Measurements from ENCODE around the gene INO80B. TPM values are rescaled to one million over a fixed set of nuclear protein-coding genes. Genes with fewer than 3 reads are reported as not detected.
"Not testable (repeated sequence)": the region's sequence is repeated elsewhere in the genome, so short reads cannot be mapped to it uniquely, and the experiment has no call there.

Gene INO80B
- total RNA-seq, 1 experiment from 2014 or later = 19.0 TPM

DNA sequence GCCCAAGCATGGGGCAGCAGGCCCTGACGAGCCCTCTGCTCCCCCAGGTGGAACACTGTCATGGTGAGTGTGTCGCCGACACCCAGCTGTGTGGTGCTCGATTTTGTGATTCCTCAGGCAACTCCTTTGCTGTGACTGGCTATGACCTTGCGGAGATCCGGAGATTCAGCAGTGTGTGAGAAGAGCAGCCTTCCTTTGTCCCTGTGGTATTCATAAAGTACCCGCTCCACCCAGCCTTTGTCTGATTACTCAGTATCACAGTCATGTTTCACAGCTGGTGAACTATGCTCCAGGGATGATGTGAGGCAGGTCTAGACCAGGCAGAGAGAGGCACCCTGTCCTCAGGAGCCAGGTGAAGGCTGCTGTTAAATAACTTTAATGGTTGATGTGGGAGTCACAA lies 29.4 kb upstream of the INO80B start:
- DNase-seq (ENCODE audit: low read depth) = no peak

DNA sequence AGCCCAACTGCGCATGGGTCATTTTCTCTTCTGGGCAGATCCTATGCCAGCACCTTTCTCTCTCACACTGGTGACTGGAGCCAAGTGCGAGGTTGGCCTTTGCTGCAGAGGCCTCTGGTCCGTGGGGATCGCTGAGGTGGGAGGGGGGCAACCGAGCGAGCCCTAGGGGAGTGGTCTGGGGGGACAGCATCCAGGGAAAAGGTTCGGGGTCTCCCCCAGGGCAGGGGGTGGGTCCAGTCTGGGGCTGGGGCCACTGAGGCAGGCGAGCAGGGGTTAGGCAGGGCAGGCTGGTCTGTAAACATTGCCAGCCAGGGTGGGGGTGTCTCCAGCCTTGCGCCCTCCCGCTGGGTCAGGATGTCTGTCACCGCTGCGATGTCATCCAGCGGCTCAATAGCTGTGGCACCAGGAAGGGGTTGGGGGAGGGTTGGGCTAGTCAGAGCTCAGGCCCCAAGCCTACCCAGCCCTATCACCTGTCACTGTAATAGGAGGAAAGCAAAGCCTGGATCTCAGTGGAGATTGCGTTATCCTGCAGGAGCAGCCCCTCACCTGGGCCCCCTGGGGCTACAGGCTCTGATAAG lies 28.6 kb upstream of the INO80B start:
- DNase-seq (ENCODE audit: low read depth) = no peak

DNA sequence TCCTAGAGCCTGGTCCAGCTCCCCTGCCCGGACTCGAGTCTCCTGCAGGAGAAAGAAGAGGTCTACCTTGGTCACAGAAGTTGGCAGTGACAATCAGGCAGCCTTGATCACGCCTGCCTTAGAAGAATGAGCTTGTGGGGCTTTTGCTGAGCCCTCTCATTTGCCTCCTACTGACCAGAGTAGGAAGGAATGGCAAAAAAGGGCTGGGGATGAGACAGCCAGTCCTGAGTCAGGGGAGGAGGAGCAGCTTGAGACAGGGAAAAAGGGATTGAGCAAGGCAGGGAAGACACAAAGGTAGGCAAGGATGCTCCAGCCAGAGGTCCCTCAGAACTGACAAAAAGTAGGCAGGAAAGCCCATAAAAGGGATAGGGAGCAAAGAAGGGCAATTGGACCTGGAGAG lies 27.3 kb upstream of the INO80B start:
- no peak for DNase-seq (ENCODE audit: low read depth)

DNA sequence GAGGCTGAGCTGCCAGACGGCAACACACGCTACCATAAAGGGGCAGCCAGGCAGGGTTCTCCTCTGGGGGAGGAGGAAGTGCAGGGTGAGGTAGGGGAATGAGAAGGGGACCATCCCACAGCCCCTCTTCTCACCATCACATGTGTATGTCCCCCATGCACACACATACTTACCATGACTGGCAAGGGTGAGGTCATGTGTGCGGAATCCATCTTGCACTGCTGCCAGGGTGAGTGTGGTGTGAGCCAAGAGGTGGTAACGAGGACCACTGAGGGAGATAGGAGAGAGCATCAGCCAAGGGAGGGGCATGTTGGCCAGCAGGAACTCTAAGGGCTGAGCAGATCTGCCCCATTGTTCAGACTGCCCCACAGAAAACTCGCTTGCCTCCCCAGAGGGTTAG lies 26.2 kb upstream of the INO80B start:
- no peak for DNase-seq (ENCODE audit: low read depth)

DNA sequence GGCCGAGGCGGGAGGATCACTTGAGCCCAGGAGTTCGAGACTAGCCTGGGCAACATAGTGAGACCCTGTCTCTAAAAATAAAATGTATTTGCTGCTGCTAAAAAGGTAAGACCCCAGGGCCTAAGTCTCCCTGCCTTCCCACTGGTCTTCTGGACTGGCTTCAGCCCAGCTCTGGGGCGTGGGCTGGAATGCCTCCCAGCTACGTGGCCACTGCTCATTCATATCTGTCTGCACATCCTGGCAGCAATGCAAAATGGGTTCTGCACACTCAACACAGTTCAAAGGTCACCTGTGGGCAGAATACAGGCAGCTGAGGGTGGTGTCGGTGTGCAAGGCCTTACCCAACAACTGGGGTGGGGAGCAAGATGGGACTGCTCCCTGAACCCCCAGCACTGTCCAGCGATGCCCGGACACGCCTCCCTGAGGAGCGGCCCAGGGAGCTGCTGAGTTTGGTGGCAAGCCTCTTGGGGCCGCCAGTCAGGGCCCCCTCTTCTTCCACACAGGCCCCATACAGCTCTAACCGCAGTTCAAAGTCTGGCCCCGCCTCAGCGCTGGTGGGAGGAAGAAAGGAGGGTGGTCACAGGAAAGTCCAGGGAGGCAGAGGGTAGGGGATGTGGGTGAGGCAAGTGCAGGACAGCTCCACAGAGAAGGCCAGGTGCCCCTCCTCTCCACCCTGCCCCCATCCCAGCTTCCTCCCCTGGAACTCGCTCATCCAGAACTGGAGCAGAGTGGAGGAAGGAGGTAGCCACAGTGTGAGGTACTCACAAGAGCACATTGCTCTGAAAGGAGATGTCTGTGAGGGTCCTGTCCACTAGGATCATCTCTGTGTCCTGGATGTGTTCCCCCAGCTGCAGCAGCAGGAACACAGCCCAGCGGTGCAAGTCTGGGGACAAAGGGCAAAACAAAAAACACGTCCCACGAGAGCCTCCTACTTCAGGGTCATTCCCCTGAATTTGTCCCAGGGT lies 25.1 kb upstream of the INO80B start:
- no peak for DNase-seq (ENCODE audit: low read depth)

DNA sequence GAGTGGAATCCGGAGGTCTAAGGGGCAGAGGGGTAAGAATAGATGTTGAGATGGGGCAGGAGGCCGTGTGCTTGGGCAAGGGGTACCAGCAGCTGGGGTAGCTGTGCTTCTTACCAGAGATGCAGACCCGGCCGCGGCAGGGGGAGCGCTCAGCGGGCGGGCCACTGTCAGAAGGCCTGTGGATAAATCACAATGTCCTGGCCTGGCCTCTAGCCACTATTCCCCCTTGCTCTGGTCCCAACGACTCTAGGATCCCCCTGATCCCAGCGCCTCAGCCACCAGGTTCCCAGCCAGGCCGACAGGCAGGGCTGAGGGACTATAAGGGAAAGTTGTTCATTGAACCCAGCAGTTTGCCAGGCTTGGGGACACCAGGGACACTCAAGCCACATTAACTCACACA lies 24.4 kb upstream of the INO80B start:
- DNase-seq (ENCODE audit: low read depth) = no peak

DNA sequence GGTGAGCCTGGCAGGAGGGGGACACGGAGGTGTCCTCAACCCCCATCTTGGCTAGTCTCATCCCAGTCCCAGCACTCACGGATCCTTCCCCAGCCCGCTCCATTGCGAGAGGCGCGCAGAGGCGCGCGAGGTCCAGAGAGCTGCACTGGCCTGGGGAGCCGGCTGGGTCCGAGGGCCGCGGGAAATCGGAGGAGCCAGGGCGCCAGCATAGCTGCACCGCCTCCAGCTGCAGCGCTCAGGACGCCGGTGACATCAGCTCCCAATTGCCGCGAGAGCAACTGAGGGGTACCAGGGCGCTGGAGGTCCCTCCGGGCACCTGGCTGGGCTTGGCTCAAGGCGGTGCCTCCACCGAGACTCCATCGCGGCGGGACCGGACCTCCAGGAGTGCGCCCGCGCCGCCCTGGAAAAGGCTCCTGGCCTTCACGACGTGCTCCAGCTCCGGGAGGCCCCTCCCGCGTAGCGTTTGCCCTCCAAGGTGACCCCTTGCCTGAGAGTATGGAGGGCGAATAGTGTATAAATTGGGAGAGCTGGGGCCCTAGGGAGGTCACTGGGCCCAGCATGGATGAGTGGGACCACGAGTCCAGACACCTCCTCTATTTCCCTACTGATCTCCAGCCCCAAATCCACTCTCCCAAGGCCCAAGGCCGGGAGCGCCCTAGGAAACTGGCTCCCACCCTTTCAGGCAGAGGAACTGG lies 18.6 kb upstream of the INO80B start:
- DNase-seq (ENCODE audit: low read depth) = no peak

DNA sequence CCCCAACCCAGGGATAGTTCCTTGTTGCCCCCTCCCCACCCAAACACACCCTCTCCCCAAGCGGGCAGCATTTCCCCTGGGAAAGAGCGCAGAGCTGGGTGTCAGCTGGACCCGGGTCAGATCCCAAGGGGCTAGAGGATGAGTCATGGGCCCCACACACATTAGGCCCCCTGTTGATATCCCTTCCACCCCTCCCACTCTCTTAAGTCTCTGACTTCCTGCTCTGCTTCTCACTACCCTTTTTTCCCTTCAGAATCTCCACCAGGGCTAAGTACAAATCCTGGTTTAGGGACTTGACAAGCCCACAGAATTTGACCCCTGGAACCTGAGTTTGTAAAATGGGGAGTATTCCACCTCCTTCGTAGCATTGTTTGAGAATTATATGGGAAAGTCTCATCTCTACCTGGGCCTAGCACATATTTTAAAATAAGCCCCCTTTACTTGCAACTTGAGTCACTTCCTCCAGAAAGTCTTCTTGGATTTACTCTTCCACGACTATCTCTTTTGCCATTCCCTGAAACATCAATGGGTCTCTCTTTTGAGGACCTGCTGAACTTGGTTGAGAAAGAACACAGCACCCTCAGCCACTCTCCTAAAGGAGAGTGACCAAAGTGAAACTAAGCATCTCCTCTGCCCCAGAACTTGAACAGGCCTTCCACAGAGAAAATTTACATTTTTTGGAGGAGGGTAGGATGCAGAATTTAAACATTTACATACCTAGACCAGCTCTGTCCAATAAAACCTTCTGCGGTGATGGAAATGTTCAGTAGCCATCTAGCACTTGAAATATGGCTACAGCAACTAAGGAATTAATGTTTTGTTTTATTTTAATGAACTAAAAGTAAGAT lies 17.8 kb upstream of the INO80B start:
- DNase-seq (ENCODE audit: low read depth) = no peak

DNA sequence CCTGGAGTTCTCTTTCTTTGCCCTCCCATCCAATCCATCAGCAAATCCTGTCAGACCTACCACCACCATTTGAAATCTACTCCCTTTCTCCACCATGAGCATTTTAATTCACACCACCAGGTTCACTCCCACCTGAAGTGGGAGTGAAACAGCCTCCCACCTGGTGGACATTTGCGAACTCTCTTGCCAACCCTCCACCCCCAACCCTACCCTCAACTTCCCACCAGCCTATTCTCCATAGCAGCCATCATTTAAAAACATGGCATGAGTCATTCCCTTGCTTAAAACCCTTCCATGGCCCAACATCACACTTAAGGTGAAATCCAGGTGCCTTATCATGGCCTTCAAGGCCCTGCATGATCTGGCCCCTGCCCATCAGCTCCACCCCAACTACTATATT lies 16.6 kb upstream of the INO80B start:
- DNase-seq (ENCODE audit: low read depth) = no peak

DNA sequence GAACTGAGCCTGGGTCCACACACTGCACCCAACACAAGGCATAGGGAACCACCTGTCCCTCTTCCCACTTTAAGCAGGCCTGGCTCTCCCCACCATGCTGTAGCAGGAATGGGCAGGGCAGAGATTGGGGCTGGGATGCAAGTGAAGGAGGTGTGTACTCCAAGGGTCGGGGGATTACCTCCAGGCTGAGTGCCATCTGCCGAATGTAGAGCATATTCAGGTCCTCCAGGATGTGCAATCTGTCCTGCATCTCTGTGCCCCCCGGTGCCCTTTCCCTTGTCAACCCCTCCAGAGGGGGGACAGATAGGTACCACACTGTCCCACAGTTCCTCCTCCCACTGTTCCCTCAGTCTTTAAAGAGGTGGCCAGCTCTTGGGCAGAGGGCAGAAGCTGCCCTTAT lies 15.5 kb upstream of the INO80B start:
- DNase-seq (ENCODE audit: low read depth) = no peak

DNA sequence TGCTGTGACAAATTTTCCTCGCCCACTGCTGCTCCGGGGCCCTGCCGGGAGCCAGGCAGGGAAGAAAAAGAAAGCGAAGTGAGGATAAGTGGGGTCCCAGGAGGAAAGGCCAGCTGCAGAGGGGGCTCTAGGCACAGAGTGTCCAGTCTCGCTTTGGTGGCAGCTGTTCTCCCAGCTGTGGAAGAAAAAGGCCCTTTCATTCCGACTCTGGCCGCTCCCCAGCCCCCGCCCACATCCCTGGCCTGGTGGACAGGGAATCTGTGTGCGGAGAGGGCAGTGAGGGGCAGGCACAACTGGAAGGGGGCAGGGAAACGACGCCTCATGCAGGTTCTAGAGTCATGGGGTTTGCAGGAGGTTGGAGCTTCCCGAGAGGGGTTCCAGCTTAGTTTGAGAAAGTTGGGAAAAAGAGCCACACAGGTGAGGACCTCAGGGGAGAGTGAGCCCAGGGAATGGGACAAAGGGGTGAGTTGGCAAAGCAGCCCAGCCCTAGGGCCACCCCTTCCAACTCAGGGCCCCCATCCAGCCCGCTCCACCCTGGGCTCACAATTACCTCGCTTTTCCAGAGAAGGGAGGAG lies 15.0 kb upstream of the INO80B start:
- peak; percentile 63 for DNase-seq (ENCODE audit: low read depth)

DNA sequence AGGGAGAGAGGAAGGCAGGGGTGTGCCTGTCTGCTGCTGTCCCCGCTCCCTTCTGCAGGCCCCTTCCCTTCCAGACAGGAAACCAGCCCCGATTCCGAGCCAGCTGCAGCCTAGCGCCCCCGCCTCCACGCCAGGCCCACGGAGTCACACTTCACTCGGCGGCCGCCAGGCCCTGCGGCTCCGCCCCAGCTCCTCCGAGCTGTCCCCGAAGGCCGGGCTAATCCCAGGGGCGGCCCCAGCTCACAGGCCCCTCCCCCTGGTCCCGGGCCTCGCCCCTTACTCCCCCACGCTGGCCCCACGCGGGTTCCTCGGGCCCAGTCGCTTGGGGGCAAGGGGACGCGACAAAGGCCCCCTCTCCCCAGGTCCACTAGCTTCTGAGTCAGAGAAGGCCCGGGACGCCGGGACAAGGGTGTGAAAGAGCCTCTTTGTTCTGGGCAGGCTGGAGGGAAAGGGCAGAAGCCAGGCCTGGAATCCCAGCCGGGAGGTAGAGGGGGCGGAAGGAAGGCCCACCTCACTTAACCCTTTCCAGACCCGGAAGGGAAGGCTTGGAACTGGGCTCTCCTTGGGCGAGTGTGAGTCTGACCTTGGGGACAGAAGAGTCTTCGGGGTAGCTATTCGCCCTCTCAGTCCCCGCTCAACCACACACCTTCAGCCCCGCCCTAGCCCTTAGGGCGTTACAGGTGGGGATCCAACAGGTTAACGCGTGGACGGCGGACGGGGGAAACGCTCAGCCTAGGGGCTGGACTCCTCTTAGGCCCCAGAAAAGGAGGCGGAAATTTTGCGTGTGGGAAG lies 14.3 kb upstream of the INO80B start:
- peak; percentile 81 for DNase-seq (ENCODE audit: low read depth)

DNA sequence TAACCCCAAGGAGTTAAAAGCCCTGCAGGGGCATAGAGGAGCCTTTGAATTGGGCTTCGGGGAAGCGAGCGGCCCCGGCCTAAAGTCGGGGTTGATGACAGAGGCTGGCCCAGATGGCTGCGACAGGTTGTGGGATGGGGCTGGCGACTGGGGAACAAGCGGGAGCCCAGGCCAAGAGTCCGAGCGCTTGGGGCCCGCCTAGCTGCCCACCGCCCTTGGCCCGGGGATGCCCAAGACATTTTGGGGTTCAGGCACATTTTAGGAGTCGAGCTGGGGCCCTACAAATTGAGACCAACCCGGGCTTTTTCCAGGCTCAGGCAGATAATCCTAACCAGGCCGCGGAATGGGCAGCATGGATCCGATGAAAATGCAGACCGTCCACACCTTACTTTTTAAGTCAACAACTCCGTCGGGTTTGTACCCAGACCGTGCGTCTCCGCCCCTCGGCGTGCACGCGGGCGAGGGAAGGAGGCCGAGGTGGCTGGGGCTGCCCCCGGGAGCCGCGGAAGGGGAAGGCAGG lies 13.7 kb upstream of the INO80B start:
- no peak for DNase-seq (ENCODE audit: low read depth)

DNA sequence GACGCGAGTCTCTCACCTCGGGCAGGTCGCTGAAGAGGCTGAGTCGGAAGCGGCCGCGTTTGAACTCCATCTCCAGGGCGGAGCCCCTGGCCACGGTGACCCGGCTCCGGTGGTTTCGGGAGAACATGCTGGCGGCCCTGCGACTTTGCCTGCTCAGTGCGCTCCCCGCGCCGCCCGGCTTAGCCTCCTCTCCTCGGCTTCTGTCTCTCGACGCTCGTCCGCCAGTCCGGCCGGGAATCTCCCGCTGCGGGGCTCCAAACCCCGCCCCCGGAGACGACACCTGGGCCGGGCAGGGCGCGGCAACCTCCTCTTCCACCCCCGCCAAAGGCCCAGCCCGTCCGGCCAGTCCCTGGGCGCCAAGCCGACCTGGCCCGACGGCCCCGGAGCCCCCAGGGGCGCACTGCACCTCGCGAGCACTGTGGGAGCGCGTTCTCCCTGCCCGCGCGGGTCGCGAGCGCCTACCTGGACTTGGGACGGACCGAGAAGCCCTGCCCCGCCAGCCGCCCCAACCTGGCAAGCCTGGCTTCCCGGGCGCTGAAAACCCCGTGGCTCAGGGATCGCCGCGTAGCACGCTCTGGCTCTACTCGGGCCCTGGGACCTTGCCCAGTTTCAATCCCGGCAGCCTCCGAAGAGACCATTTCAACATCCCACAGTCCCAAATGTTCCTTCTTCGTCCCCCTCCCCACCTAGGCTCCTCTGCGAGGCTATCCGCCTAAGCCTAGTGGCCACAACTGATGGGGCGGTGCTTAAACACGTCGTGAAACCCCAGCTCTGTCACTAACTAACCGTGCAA lies 13.0 kb upstream of the INO80B start, which contains the start of gene RTKN:
RTKN (minus strand) TSS at position 248 of the 793 bp plus-strand sequence; CDS start at position 127, 121 bp downstream.
- DNase-seq (ENCODE audit: low read depth) = no peak

DNA sequence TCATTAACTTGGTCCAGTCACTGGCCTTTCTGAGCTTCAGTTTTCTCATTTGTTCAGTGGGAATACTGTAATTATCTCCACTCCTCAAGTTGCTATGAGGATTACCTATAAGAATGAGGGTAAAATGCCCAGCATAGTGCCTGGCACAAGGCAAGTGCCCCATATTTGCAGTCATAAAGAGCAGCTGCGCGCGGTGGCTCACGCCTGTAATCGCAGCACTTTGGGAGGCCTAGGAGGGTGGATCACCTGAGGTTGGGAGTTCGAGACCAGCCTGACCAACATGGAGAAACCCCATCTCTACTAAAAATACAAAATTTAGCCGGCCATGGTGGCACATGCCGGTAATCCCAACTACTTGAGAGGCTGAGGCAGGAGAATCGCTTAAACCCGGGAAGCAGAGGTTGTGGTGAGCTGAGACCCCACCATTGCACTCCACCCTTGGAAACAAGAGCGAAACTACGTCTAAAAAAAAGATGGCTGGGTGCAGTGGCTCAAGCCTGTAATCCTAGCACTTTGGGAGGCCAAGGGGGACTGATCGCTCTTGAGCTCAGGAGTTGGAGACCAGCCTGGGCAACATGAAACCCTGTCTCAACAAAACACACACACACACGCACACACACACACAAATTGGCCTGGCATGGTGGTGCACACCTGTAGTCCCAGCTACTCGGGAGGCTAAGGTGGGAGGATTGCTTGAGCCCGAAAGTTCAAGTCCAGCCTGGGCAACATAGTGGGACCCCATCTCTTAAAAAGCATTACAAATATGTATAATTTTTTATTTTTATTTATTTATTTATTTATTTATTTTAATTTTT lies 12.2 kb upstream of the INO80B start:
- DNase-seq (ENCODE audit: low read depth) = not testable (repeated sequence)

DNA sequence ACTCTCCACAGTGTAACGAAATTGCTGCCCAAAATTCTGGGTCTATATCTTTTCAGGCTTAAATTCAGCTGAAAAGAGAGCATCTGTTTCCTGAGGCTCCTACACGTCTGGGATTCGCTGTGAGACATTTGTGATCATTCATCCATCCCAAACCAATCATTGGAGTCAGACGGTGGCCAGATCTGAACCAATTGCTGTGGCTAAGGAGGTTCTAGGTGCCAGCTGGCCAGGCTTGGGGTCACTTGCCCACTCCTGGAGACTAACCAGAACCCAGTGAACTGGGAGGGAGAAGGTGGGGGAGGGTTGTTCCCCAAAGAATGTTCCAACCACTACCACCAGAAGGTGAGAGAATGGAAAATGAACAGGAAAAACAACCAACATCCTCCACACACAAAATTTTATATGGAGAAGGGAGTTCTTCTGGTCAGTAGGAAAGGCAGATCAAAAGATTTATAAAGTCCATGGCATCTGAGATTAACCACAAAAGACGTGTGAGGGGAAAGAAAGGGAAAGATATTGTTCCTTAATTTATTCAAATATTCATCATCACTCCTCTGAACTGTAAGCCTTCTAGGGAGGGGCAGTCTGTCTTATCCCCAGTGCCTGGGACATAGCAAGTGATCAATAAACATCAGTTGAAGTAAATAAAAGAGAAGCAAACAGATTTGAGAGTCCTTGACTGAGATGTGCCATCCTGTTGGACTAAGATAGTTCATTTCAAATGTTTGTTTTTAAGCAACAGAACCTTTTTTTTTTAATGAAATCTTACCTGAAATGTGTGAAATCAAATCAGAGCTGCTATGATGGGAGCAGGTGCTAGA lies 10.2 kb upstream of the INO80B start:
- no peak for DNase-seq (ENCODE audit: low read depth)

Data from HT1080 (cell line).